ENCODE data around the gene POC5.

POC5 gene

GRCh38 chr5:75660678-75661465, 56.4 kb downstream of the POC5 start:
- DNase-seq (ENCODE audit: low read depth in 2 of 2) = no peak

DNA sequence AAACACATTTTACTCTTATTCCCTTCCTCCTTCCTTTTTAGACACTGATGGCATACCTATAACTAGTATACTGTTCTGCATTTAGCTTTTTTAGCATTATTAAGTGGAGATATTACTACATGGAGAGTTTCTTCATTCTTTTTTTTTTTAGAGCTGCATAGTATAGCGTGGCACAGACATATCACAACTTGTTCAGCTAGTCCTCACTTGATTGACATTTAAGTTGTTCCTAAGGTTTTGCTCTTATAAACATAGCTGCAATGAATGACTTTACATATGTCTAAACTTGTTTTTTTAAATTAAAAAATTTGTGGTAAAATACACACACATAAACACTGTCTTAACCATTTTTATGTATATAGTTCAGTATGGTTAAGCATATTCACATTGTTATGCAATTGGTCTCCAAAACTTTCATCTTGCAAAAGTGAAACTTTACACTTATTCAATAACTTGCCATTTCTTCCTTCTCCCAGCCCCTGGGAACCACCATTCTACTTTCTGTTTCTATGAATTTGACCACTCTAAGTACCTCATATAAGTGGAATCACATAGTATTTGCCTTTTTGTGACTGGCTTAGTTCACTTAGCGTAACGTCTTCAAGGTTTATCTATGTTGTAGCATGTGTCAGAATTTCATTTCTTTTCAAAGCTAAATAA, 57.3 kb downstream of the POC5 start:
- no peak for DNase-seq (ENCODE audit: low read depth in 2 of 2)

DNA sequence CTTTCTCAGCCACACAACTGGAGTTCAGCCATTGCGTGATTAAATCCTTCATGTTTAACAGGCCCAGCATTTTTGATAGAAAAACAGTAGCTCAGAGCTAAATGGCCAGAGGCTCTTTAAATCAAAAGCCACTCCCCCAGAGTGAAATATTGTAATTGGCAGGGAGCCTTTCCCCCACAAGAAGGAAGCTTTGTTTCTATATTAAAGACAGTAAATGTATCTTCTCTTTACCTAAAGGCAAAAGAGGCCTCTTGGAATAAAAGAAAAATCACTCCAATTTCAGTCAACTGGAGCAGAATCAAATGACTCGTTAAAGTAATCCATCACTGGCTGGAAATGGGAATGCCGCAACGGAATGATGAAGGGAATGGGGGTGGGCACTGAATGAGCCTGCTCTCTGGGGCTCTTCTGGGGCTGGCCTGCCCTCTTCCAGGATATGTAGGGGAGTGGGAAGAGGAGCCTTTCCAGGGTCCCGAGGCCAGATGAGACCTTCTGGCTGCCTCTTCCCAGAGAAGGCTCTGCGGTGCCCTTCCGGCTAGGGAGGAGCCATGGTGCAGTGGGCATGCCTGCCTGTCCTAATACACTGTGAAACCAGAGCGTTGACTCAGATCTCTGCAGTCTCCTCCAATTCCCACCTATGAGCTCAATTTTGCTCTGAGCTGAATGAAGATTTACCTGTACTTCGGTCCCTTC, 60.8 kb downstream of the POC5 start:
- DNase-seq (ENCODE audit: low read depth in 2 of 2) = no peak

DNA sequence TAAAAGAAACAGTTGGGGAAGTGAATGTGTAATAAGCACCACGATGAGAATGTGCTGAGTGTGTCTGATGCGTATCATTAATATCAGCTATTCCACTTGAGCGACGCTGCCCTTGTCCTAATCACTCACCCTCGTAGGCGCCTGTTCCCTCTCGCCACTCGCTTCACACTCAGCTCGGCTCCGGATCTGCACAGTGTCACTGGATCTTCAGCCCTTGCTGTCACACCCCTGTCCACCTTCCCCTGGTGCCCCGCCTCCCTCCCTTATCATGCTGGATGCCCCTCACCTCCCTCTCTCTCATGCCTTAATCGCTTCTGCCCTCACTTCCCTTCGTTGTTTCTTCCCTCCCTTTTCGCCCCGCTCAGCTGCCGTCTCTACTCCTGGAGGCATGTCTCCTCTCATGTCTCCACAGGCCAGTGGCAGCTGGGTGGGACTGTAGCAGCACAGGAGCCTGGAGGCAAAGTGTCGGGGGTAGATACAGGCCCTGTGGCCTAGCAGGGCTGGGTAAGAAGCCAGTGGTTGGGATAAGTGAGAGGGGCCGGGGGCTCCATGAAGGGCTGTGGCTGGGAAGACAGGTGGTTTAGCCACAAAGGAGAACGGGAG, 62.4 kb downstream of the POC5 start:
- DNase-seq (ENCODE audit: low read depth in 2 of 2) = no peak

DNA sequence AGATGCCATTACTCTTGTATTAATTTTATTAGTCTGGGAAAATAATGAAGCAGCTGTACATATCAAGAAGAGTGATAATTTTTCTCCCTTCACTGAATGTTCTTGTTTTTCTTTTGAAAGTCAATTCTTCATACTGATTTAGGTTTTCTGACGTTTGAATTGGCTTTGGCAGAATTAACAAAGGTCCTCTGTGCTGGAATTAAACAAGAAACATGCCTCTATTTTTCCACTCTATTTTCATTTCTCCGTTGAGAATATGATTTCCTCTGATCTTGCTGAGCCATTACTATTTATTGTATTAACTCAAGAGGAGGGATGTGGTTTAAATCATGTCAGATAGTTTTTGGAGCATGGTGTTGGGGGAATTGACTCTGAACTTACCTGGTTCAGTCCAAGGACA, 63.7 kb downstream of the POC5 start:
- no peak for DNase-seq (ENCODE audit: low read depth in 2 of 2)

DNA sequence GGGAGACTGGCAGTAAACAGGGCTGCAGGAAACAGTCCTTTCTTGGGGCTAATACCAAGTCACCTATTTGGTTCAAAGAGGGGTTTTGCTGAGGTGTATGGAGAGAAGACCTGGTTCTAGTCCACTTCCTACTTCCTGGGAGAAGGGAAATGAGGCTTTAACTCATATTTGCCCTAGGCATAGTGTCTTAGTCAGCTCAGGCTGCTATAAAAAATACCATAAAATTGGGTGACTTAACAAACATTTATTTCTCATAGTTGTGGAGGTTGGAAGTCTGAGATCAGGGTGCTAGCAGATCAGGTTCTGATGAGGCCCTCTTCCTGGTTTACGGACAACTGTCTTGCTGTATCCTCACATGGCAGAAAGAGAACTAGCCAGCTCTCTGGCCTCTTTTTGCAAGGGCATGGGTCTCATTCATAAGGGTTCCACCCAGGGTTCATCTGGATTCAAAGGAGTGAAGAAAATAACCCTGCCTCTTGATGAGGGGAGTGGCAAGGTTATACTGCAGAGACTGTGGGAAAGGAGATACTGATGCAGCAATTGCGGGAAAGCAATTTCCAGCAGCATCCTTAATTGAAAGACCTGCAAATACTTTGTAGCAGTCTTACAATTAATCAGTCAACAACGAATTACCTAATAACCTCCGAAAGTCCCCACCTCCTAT, 65.5 kb downstream of the POC5 start:
- no peak for DNase-seq (ENCODE audit: low read depth in 2 of 2)

DNA sequence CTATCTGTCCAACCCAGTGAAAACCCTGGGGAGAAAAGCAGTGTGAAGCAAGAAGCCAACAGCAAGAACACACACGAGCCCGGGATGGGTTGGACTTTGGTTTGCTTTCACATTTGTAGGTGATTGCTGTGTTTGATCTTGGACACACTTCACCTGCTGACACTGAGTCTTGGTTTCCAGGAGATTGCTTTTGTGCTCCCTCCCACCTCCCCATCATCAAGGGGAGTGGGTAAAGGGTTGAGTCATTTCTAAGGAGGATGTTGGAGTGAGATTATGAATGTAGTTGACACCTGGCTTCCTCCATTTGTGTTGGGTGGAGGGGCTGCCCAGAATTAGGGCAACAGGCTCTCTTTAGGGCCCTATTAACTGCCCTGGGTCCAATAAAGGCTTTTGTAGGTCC, 68.5 kb downstream of the POC5 start:
- no peak for DNase-seq (ENCODE audit: low read depth in 2 of 2)

GRCh38 chr5:75640826-75641225, 76.4 kb downstream of the POC5 start:
- no peak for DNase-seq (ENCODE audit: low read depth in 2 of 2)

DNA sequence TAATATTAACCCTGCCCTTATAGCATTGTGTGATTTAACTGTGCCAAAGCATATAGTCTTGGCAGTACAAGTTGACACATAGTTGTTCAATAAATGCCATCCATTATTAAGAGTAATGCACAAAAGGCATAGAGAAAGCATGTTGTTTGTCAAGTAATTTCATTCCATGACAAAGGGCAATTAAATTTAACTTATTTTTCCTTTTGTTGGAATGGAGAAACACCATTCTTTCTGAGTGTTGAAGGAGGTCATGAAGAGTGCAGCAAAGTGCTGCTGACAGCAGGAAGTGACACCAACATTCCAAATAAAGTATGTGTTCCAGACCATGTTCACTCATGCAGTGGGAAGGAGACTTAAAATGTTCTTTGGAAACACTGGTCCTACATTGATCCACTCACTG, 76.8 kb downstream of the POC5 start:
- DNase-seq (ENCODE audit: low read depth in 2 of 2) = no peak

DNA sequence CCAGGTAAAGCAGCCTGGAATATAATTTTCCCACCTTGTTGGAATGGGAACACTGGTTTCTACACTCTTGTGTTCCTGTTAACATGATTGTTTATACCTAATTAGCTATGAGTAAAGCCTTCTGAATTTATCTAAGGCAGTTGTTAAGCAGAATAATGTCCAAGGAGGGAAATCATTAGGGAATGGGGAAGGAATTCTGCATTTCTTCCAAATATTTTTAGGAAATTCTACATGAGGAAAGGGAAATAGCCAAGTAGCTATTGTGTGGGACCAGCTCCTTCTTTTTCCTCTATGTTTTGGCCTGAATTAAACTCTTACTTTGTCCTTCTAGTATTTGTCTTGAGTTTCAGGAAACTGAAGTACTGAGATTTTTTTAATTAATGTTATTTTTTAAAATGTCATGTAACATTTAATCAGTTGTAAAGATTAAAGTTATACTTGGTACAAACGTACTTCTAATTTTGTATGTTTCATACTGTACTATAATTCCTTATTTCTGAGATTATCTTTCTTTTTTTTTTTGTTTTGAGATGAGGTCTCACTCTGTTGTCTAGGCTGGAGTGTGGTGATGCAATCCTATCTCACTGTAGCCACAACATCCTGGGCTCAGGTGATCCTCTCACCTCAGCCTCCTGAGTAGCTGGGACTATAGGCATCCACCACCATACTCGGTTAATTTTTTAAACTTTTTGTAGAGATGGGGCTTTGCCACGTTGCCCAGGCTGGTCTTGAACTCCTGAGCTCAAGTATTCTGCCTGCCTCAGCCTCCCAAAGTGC, 77.5 kb downstream of the POC5 start:
- no peak for DNase-seq (ENCODE audit: low read depth in 2 of 2)

GRCh38 chr5:75637949-75638348, 79.3 kb downstream of the POC5 start:
- DNase-seq (ENCODE audit: low read depth in 2 of 2) = no peak

DNA sequence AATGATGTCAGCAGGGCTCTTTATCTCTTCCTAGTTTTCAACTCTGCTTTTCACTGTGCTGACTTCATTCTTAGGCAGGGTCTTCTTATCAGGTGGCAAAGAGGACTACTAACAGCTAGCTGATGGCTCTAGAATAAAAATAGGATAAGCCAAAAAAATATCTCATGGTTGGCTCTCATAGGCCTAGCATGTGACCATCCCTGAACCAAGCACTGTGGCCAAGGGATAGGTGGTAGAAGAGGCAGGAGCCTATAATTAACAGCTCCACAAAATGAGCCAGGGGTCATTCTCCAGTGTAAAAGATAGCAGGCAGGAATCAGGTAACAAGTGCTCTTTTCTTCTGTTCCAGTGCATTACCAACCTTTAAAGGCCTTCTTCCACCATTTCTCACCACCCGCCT, 84.9 kb downstream of the POC5 start:
- DNase-seq (ENCODE audit: low read depth in 2 of 2) = no peak

DNA sequence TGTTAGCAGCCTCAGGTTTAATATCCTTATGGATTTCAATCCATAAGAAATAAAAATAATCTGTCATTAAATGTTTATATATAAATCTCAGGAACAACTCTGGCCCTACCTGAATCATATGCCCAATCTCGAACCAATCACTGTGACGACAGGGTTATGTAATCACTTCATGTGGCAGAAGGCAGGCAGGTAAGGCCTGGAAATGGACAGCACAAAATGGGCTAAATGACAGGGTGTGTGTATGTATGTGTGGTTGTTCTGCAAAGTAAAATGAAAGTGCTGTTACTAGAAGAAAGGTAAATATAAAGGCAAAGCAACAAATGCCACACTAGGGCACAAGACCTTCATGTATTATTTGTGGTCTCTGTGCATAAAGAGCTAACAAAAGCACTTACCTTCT, 86.4 kb downstream of the POC5 start:
- DNase-seq (ENCODE audit: low read depth in 2 of 2) = no peak

DNA sequence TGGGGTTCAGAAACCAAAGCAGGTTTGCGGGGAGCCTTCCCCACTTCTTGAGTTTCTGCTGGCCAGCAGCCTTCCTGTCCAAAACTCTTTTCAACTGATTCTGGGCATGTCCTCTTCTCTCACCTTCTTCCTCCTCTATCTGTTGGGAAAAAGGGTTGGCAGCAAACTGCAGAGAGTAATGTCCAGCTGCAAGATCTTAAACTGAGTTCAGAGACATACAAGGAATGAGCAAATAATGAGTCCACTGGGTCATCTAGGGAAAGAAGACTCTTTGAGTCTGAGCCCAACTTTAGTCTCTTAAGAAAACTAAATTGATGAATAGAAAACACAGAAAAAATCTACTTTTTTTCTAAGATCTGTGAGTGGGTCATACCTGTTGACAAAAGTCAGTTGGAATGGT, 89.4 kb downstream of the POC5 start:
- DNase-seq (ENCODE audit: low read depth in 2 of 2) = no peak

- DNase-seq (ENCODE audit: low read depth in 2 of 2) = no peak
These were observed 90.3 kb downstream of the POC5 start for GRCh38 chr5:75626959-75627358.
